ENCODE data around the gene MYCBP.
"Not testable (repeated sequence)": the region's sequence is repeated elsewhere in the genome, so short reads cannot be mapped to it uniquely, and the experiment has no call there.

The MYCBP gene
- total RNA-seq, result 5.8 to 27.7 (median 16.0) reads per million in 3 experiments

GRCh38 chr1:38873027-38873969 is at the start of gene MYCBP:
MYCBP (minus strand) TSS chr1:38873348; CDS start chr1:38873305, 43 bp downstream.
- peak; percentile 98 for DNase-seq

GRCh38 chr1:38919130-38919529 is 46.0 kb upstream of the MYCBP start:
- DNase-seq, result no peak

GRCh38 chr1:38918568-38918967 is 45.4 kb upstream of the MYCBP start:
- DNase-seq, result no peak

GRCh38 chr1:38917772-38918171 is 44.6 kb upstream of the MYCBP start:
- DNase-seq, result no peak

- DNase-seq, result no peak
Observed at GRCh38 chr1:38917337-38917736, 44.2 kb upstream of the MYCBP start.

- no peak for DNase-seq
Observed at GRCh38 chr1:38915352-38915948, 42.3 kb upstream of the MYCBP start.

GRCh38 chr1:38914908-38915307 is 41.8 kb upstream of the MYCBP start:
- DNase-seq, result not testable (repeated sequence)

- no peak for DNase-seq
Observed at GRCh38 chr1:38908821-38909220, 35.7 kb upstream of the MYCBP start.

GRCh38 chr1:38905985-38906384 is 32.8 kb upstream of the MYCBP start:
- DNase-seq, result no peak

- no peak for DNase-seq
Observed at GRCh38 chr1:38899560-38899959, 26.4 kb upstream of the MYCBP start.

- no peak for DNase-seq
Observed at GRCh38 chr1:38898653-38899230, 25.6 kb upstream of the MYCBP start.

GRCh38 chr1:38896169-38896568 is 23.0 kb upstream of the MYCBP start:
- no peak for DNase-seq

- no peak for DNase-seq
Observed at GRCh38 chr1:38892976-38893375, 19.8 kb upstream of the MYCBP start.

- peak; percentile 11 for DNase-seq
Observed at GRCh38 chr1:38891753-38892152, 18.6 kb upstream of the MYCBP start.

GRCh38 chr1:38889589-38889988 is 16.4 kb upstream of the MYCBP start:
- no peak for DNase-seq

- DNase-seq, result no peak
Observed at GRCh38 chr1:38888423-38889333, 15.5 kb upstream of the MYCBP start.

GRCh38 chr1:38885092-38885491 is 11.9 kb upstream of the MYCBP start:
- no peak for DNase-seq

GRCh38 chr1:38881487-38881886 is 8.3 kb upstream of the MYCBP start, which contains the start of gene GJA9:
GJA9 (minus strand) TSS chr1:38881587; CDS start chr1:38876098, 5,489 bp downstream.
- no peak for DNase-seq

- no peak for DNase-seq
Observed at GRCh38 chr1:38875811-38876210, 2.7 kb upstream of the MYCBP start.

- peak; percentile 24 for DNase-seq
Observed at GRCh38 chr1:38872401-38873026, 634 bp downstream of the MYCBP start.

- no peak for DNase-seq
Observed at GRCh38 chr1:38870996-38871395, 2.2 kb downstream of the MYCBP start.

GRCh38 chr1:38867208-38867607 is 5.9 kb downstream of the MYCBP start:
- no peak for DNase-seq
